DND-41 (cell line): Measurements from ENCODE around the gene TEKT3.

Experiments
- ATAC-seq: fragments of 200-7000 bp; cut with Tn5 transposase; 3 replicates; pipeline ENCODE4 v1.9.1; 2021; ENCODE audit warnings: low read depth; ENCODE audit not compliant: insufficient read depth
- DNase-seq: peaks from one replicate; pipeline ENCODE4 v3.0.0-alpha.2; 2020
- H2AFZ ChIP-seq: 2 replicates; pipeline ENCODE4 v1.6.0; 2012; ENCODE audit warnings: low read depth, low read length
- H3K27ac ChIP-seq: 2 replicates; pipeline ENCODE4 v1.5.1; 2012; ENCODE audit warnings: low read length, inconsistent platforms
- H3K27me3 ChIP-seq: fragments of 200-600 bp; sonication (generic); 2 replicates; pipeline ENCODE4 v1.6.0; 2012; ENCODE audit warnings: low read length, mild to moderate bottlenecking, inconsistent platforms; ENCODE audit not compliant: insufficient read depth, poor library complexity
- H3K36me3 ChIP-seq: 2 replicates; pipeline ENCODE4 v1.5.1; 2012; ENCODE audit warnings: low read length, inconsistent platforms; ENCODE audit not compliant: insufficient read depth
- H3K4me1 ChIP-seq: 2 replicates; pipeline ENCODE4 v1.5.1; 2012; ENCODE audit warnings: mild to moderate bottlenecking, low read length; ENCODE audit not compliant: insufficient read depth
- H3K4me2 ChIP-seq: 2 replicates; pipeline ENCODE4 v1.6.0; 2012; ENCODE audit warnings: mild to moderate bottlenecking, moderate library complexity, low read length, inconsistent platforms; ENCODE audit not compliant: insufficient read depth
- H3K4me3 ChIP-seq, 2 experiments: fragments of 200-600 bp in 1 of 2; shearing (Covaris generic) in 1 of 2; 2 replicates each; pipeline ENCODE4 v1.5.1; 2012 to 2016; ENCODE audit warnings: inconsistent platforms in 2 of 2, low read length in 2 of 2, mild to moderate bottlenecking in 2 of 2, low read depth in 1 of 2, moderate library complexity in 1 of 2
- H3K79me2 ChIP-seq: 2 replicates; pipeline ENCODE4 v1.6.0; 2012; ENCODE audit warnings: low read length, inconsistent platforms; ENCODE audit not compliant: insufficient read depth
- H3K9ac ChIP-seq: 2 replicates; pipeline ENCODE4 v1.6.0; 2012; ENCODE audit warnings: low read depth, mild to moderate bottlenecking, inconsistent platforms, low read length, moderate library complexity
- H3K9me3 ChIP-seq: 2 replicates; pipeline ENCODE4 v1.5.1; 2012; ENCODE audit warnings: low read length, moderate library complexity, mild to moderate bottlenecking, inconsistent platforms; ENCODE audit not compliant: insufficient read depth, severe bottlenecking
- H4K20me1 ChIP-seq: 2 replicates; pipeline ENCODE4 v1.6.0; 2012; ENCODE audit warnings: low read length; ENCODE audit not compliant: insufficient read depth
- EZH2 ChIP-seq: IDR thresholded peaks from 3 replicates; pipeline ENCODE4 v1.6.1; 2012; ENCODE audit warnings: borderline replicate concordance, low read depth, mild to moderate bottlenecking, moderate library complexity, low read length, inconsistent platforms; ENCODE audit not compliant: severe bottlenecking
- TF ChIP-seq, protein P1 (sequence below): IDR thresholded peaks from 2 replicates; pipeline ENCODE4 v1.5.1; 2012; ENCODE audit warnings: borderline replicate concordance, low read length, moderate library complexity, mild to moderate bottlenecking; ENCODE audit not compliant: poor library complexity, severe bottlenecking; ENCODE audit errors: extremely low read depth

TEKT3 gene

GRCh38 chr17:15341385-15341849 lies at the start of gene TEKT3:
TEKT3 (minus strand) TSS chr17:15341597; CDS start chr17:15331585, 10,012 bp downstream.
- peaks cover 16% of the 10 kb centered on the region for H3K27me3 ChIP-seq
- DNase-seq (no peak), ATAC-seq (no peak)
- H3K4me1 ChIP-seq = no peaks in the 10 kb centered on the region
- no peaks in the 10 kb centered on the region for H4K20me1 ChIP-seq
- no peak within 1 kb of the TSS for H3K9ac ChIP-seq
- TF ChIP-seq, protein P1, sequence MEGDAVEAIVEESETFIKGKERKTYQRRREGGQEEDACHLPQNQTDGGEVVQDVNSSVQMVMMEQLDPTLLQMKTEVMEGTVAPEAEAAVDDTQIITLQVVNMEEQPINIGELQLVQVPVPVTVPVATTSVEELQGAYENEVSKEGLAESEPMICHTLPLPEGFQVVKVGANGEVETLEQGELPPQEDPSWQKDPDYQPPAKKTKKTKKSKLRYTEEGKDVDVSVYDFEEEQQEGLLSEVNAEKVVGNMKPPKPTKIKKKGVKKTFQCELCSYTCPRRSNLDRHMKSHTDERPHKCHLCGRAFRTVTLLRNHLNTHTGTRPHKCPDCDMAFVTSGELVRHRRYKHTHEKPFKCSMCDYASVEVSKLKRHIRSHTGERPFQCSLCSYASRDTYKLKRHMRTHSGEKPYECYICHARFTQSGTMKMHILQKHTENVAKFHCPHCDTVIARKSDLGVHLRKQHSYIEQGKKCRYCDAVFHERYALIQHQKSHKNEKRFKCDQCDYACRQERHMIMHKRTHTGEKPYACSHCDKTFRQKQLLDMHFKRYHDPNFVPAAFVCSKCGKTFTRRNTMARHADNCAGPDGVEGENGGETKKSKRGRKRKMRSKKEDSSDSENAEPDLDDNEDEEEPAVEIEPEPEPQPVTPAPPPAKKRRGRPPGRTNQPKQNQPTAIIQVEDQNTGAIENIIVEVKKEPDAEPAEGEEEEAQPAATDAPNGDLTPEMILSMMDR = no peak
- TF ChIP-seq EZH2 = no peak
- H3K4me3 ChIP-seq = no peak within 1 kb of the TSS
- H2AFZ ChIP-seq = no peak within 1 kb of the TSS
- H3K36me3 ChIP-seq = no peaks in the 10 kb centered on the region
- H3K4me2 ChIP-seq = no peak within 1 kb of the TSS
- H3K27ac ChIP-seq = no peak within 1 kb of the TSS
- H3K9me3 ChIP-seq = no peaks in the 10 kb centered on the region
- H3K79me2 ChIP-seq = no peaks in the 10 kb centered on the region

DNA sequence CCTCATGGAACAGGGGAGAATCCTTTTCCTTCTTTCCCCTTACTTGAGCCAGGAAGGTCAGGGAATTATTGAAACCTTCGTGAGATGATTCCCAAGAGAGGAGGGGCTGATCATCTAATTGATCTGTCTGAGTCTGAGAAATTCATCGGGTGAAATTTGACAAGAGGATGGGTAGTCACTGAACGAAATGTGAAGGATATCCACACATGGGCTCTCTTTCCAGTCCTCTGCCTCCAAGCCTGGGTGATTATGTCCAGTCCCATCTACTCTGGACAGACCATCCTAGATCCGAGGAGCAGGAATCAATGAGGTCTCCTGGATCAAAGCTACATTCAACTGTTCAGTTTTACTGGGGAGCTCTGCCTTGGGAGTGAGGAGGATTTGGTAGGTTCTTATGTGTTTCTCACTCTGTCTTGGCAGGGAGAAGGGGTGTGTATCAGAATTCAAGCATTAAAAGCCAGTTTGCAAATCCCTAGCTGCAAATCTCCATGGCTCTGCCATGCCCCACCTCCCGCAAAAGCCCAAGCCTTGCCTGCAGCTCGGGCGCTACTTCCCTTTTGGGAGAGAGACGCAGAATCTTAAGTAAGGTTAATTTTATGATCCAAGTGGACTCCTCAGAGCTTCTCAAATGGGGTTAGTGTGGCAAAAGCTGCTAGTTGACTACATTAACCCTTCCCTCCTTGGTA lies 47.1 kb upstream of the TEKT3 start:
- DNase-seq (no peak), ATAC-seq (no peak)
- Histone ChIP-seq H2AFZ (no peak overlapping the region), H3K9ac (no peak overlapping the region), H3K79me2 (no peaks in the 10 kb centered on the region), H4K20me1 (no peaks in the 10 kb centered on the region), H3K4me3 (no peak overlapping the region), H3K9me3 (no peaks in the 10 kb centered on the region), H3K4me2 (no peak overlapping the region), H3K27me3 (no peaks in the 10 kb centered on the region), H3K36me3 (no peaks in the 10 kb centered on the region), H3K27ac (no peak overlapping the region), H3K4me1 (no peaks in the 10 kb centered on the region)
- TF ChIP-seq, protein P1 = no peak
- no peak for TF ChIP-seq EZH2

DNA sequence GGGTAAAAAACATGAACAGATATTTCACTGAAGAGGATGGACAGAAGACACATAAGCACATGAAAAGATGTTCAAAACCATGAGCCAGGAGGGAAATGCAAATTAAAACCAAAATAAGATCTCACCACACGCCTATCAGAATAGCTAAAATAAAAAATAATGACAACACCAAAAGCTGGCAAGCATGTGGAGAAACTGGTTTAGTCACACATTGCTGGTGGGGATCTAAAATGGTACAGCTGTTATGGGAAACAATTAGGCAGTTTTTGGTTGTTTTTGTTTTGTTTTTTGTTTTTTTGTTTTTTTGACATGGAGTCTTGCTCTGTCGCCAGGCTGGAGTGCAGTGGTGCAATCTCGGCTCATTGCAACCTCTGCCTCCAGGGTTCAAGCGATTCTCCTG lies 44.7 kb upstream of the TEKT3 start:
- H3K36me3 ChIP-seq = no peaks in the 10 kb centered on the region
- no peak overlapping the region for H3K4me3 ChIP-seq
- no peak overlapping the region for H3K9ac ChIP-seq
- no peak overlapping the region for H3K4me2 ChIP-seq
- no peaks in the 10 kb centered on the region for H3K9me3 ChIP-seq
- H2AFZ ChIP-seq = no peak overlapping the region
- no peak for ATAC-seq
- H4K20me1 ChIP-seq = no peaks in the 10 kb centered on the region
- TF ChIP-seq EZH2 = no peak
- TF ChIP-seq, protein P1 = no peak
- no peak overlapping the region for H3K27ac ChIP-seq
- H3K79me2 ChIP-seq = no peaks in the 10 kb centered on the region
- DNase-seq = no peak
- H3K4me1 ChIP-seq = no peaks in the 10 kb centered on the region
- H3K27me3 ChIP-seq = no peaks in the 10 kb centered on the region
